ENCODE data around the gene TMEM17. TPM values are rescaled to one million over a fixed set of nuclear protein-coding genes. Genes with fewer than 3 reads are reported as not detected.
"Not testable (repeated sequence)": the region's sequence is repeated elsewhere in the genome, so short reads cannot be mapped to it uniquely, and the experiment has no call there.

The TMEM17 gene
- polyA plus RNA-seq (ENCODE audit: insufficient read length in 3 of 3) = 1 to 10 TPM; 5.9 to 7.1 (median 6.9) TPM

DNA sequence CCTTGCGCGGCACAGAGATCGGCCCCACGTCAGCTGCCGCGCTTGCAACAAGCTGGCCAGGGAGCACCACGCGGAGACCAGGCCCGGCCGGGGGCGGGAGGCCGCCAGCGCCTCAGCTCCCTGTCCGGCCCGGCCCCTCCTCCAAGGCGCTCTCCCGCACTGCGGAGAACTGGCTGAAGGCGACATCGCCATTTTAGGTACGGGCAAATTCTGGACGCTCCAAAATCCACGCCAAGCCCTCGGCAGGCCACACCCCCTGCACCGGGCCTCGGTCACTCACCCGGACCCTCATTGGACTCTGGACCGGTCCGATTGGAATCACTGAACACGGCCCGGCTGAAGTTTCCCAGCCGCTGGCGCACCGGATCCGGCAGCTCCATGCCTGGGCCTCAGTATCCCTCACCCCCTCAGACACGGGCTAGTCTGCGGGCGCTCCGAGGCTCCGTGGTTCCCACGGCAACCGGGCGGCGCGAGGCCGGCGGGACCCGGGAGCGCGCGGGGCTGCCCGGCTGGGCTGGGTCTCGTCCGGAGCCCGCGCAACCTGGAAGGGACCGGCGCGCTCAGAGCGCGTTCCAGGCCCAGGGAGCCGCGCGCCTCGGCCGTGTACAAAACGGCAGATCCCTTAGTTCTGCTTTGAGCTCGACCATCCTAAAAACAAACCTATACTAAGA, at the start of gene TMEM17:
TSS of gene TMEM17 (minus strand) at position 446 of the 671 bp plus-strand sequence. CDS start at position 380, 66 bp downstream.
- DNase-seq (ENCODE audit: low read depth in 3 of 3, low spot score in 2 of 3) = peak; percentile 88 to 92 (median 90)

DNA sequence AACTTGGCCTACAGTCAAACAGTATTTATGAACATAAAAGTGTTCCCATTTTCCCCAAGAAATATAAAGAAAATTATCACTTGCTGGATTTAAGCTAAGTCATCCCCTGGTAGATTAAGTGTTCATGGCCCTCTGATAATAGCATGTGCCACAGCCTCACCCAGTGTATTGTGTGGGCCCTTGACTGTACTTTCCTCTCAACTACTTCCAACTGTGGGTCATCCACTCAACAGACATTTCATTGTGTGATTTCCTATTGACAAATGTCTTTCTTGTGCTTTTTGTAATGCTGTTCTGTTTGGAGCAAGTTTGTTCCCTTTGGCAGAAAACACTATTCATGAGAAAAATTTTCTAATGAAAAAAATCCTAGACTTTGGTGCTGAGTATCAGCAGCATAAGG, 48.4 kb upstream of the TMEM17 start:
- no peak for DNase-seq (ENCODE audit: low read depth in 3 of 3, low spot score in 2 of 3)

GRCh38 chr2:62550461-62550860, 44.5 kb upstream of the TMEM17 start:
- DNase-seq (ENCODE audit: low read depth in 3 of 3, low spot score in 2 of 3) = no peak

GRCh38 chr2:62547854-62548253, 41.9 kb upstream of the TMEM17 start:
- no peak for DNase-seq (ENCODE audit: low read depth in 3 of 3, low spot score in 2 of 3)

DNA sequence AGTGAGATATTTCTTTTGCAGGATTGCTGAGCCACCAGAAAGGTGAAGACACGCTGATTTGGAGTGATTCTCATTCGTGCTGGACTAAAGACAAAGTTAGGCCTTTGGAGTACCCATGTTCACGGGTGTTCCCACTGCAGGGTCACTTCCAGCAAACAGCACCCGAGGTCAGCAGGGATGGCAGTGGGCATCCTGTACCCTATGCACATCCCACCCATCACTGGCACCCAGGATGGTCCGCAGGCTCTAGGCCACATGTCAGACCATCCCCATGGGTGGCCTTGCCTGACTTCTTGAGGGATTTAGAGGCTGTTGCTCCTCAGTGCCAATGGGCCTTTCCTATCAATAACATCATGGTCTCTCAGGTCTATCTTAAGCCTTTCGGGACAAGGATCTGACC, 39.3 kb upstream of the TMEM17 start:
- DNase-seq (ENCODE audit: low read depth in 3 of 3, low spot score in 2 of 3) = no peak

GRCh38 chr2:62540408-62541168, 34.6 kb upstream of the TMEM17 start:
- DNase-seq (ENCODE audit: low read depth in 3 of 3, low spot score in 2 of 3) = no peak

DNA sequence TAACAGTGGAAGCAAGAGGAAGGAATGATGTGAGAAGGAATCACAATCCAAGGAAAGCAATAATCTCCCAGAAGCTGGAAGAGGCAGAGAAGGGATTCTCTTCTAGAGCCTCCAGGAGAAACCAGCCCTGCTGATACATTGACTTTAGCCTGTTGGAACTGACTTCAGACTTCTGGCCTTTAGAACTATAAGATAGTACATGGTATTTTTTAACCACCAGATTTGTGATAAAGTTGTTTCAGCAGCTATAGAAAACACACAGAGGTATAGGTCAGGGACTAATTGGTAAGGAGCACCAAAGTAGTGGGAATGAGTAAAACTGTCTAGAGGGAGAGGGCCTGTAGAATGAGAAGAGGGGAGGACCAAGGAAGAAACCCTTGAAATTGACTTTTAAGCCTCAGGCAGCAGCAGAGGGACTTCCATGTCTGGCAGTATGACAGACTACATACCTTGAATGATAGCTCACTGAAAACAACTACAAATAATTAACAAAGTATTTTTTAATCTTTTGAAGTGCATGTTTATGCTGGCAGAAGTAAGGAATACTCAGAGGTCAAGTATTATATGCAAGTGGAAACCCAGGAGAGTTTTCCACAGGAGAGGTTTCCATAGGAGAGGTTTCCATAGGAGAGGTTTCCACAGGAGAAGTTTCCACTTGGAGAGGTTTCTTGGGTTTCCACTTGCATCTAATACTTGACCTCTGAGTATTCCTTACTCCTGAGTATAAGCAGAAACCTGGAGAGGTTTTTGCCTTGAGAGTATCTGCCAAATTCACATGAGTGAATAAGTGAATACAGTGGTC, 33.8 kb upstream of the TMEM17 start:
- DNase-seq (ENCODE audit: low read depth in 3 of 3, low spot score in 2 of 3) = no peak

DNA sequence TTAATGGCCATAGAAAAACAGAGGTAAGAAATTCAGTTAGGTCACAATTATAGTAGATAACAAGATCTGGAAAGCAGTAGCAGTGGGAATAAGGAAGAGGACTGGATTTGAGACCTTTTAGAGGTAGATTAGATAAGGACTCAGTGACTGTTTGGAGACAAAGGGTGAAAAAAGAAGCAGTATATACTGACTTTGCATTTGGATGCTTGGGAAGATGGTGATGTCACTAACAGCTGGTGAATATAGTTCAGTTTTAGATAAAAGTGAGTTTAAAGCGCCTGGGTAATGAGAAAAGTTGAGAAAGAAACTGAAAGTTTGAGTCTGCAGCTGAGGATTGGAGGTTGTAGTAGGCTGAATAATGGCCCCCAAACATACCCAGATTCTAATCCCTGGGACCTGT, 32.8 kb upstream of the TMEM17 start:
- no peak for DNase-seq (ENCODE audit: low read depth in 3 of 3, low spot score in 2 of 3)

GRCh38 chr2:62537814-62538213, 31.8 kb upstream of the TMEM17 start:
- no peak for DNase-seq (ENCODE audit: low read depth in 3 of 3, low spot score in 2 of 3)

- DNase-seq (ENCODE audit: low read depth in 3 of 3, low spot score in 2 of 3) = no peak
Measured at GRCh38 chr2:62536873-62537547, 31.0 kb upstream of the TMEM17 start.

DNA sequence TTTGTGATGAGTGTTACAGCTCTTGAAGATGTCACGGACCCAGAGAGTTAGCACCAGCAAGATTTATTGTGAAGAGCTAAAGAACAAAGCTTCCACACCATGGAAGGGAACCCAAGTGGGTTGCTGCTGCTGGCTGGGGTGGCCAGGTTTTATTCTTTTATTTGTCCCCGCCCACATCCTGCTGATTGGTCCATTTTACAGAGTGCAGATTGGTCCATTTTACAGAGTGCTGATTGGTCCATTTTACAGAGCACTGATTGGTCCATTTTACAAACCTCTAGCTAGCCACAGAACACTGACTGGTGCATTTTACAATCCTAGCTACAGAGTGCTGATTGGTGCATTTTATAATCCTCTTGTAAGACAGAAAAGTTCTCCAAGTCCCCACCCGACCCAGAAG, 29.5 kb upstream of the TMEM17 start:
- DNase-seq (ENCODE audit: low read depth in 3 of 3, low spot score in 2 of 3) = not testable (repeated sequence)

- no peak for DNase-seq (ENCODE audit: low read depth in 3 of 3, low spot score in 2 of 3)
Measured at GRCh38 chr2:62531594-62531993, 25.6 kb upstream of the TMEM17 start.

DNA sequence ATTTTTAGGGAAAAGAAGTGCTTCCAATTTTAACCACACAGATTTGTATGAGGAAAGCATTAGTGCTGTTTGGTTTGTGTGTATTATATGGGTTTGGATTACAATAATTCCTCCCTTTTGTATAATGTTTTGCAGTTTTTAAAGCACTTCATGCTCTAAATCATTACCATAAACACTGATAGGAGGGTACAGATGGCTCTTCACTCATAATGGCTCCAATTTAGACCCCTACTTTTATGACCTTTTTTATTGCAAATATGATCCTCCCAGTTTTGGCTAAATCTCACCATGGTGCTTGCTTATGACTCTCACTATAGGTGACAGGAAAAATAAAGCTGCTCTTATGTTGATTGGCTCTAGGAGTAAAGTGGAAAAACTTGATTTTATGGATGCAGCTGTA, 23.8 kb upstream of the TMEM17 start:
- DNase-seq (ENCODE audit: low read depth in 3 of 3, low spot score in 2 of 3) = no peak

- no peak for DNase-seq (ENCODE audit: low read depth in 3 of 3, low spot score in 2 of 3)
Measured at GRCh38 chr2:62527478-62528210, 21.6 kb upstream of the TMEM17 start.

DNA sequence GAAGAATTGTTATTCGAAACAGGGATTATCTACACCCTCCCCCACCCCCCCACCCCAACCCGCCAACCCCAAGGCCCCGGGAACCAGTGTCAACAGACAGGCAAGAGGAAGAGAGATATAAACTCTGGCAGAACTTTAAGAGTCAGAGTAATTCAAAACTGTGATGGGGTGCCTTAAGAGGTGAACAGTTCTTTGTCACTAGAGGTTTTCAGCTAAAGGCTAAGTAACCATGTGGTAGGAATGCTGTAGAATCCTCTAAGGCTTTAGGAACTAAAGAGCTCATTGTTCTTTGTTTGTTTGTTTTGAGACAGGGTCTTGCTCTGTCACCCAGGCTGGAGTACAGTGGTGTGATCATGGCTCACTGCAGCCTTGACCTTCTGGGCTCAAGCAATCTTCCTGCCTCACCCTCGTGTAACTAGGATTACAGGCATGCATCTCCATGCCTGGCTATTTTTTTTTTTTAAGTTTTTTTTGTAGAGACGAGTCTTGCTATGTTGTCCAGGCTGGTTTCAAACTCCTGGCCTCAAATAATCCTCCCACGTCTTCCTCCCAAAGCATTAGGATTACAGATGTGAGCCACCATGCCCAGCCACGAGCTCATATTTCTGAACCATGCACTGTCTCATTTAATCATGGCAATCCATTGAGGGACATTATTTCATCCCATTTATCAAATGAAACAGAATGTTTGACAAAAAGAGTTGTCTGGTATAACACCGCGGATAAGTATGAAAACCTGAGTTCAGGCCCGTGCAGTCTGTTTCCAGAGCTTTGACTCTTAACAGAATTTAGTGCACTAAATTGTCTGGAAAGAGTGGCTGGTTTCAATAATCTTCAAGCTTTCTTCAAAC, 20.8 kb upstream of the TMEM17 start:
- DNase-seq (ENCODE audit: low read depth in 3 of 3, low spot score in 2 of 3) = no peak

DNA sequence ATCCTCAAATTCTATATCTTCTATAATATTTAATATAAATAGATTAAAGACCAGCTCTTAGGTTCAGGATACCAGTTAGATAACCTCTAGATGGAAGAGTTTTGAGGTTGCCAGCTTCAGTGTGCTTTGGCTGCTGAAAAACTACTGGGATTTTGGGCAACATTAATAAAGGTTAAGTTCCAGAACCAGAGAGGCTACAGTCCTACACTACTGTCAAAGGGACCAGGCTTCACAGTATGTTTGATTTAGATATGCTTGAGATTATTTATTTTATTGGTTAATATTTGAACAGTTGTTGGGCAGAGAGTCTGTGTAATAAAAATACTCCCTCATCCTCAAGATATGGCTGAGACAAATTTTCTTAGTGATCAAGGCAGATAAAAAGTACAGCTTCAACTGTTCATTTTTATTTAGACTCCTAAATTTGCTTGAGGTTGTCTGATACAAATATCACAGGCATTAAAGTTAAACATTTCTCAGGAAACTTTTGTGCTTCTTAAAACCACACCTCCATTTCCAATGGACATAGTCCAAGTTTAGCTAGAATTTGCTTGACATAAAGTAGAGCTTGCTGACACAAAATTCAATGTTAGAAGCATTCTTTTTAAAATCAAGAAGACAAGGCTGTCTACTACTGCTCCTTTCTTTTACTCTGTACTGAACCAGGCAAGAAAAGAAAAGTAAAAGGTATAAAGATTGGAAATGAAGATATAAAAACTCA, 19.7 kb upstream of the TMEM17 start:
- DNase-seq (ENCODE audit: low read depth in 3 of 3, low spot score in 2 of 3) = no peak

- no peak for DNase-seq (ENCODE audit: low read depth in 3 of 3, low spot score in 2 of 3)
Measured at GRCh38 chr2:62524293-62524941, 18.4 kb upstream of the TMEM17 start.

- DNase-seq (ENCODE audit: low read depth in 3 of 3, low spot score in 2 of 3) = not testable (repeated sequence)
Measured at GRCh38 chr2:62521061-62521460, 15.1 kb upstream of the TMEM17 start.
